BE2C (cell line): Measurements from ENCODE around the gene NLGN2.
A peak's percentile ranks its signal among the peaks of the same experiment; 100 is the strongest.

Experiments used
- DNase-seq: peaks from one replicate; pipeline ENCODE4 v3.0.0-alpha.2; 2020
- H3K27me3 ChIP-seq: fragments of 250-450 bp; sonication (Bioruptor Pico); 2 replicates; pipeline ENCODE4 v1.5.1; 2020; ENCODE audit warnings: mild to moderate bottlenecking
- H3K36me3 ChIP-seq: fragments of 250-450 bp; sonication (Bioruptor Pico); 2 replicates; pipeline ENCODE4 v1.5.1; 2020; ENCODE audit warnings: mild to moderate bottlenecking
- H3K4me1 ChIP-seq: fragments of 250-450 bp; sonication (Bioruptor Pico); 2 replicates; pipeline ENCODE4 v1.5.1; 2020
- H3K4me3 ChIP-seq: 2 replicates; pipeline ENCODE4 v1.5.1; 2011; ENCODE audit warnings: low read depth, low read length
- H3K9me3 ChIP-seq: fragments of 250-450 bp; sonication (Bioruptor Pico); 2 replicates; pipeline ENCODE4 v1.5.1; 2020
- CTCF ChIP-seq: IDR thresholded peaks from 2 replicates; pipeline ENCODE4 v1.5.1; 2012; ENCODE audit warnings: mild to moderate bottlenecking, low read depth, low read length

The NLGN2 gene

GRCh38 chr17:7445619-7445968 is 37.9 kb downstream of the NLGN2 start:
- Histone ChIP-seq H3K4me3 (peak overlapping the region; percentile 42), H3K9me3 (no peaks in the 10 kb centered on the region), H3K27me3 (peaks cover 3% of the 10 kb centered on the region; the same call in 1 of the 2 replicates), H3K36me3 (no peaks in the 10 kb centered on the region), H3K4me1 (no peaks in the 10 kb centered on the region)
- no peak for TF ChIP-seq CTCF
- DNase-seq: peak; percentile 28

GRCh38 chr17:7448461-7448860 is 40.8 kb downstream of the NLGN2 start:
- no peaks in the 10 kb centered on the region for H3K4me1 ChIP-seq
- TF ChIP-seq CTCF: no peak
- no peaks in the 10 kb centered on the region for H3K36me3 ChIP-seq
- H3K4me3 ChIP-seq: no peak overlapping the region
- peaks cover 3% of the 10 kb centered on the region; the same call in 1 of the 2 replicates for H3K27me3 ChIP-seq
- no peak for DNase-seq
- no peaks in the 10 kb centered on the region for H3K9me3 ChIP-seq

GRCh38 chr17:7459961-7460545 is 52.4 kb downstream of the NLGN2 start:
- Histone ChIP-seq H3K4me3 (no peak overlapping the region), H3K9me3 (no peaks in the 10 kb centered on the region), H3K27me3 (no peaks in the 10 kb centered on the region), H3K36me3 (no peaks in the 10 kb centered on the region), H3K4me1 (no peaks in the 10 kb centered on the region)
- TF ChIP-seq CTCF: no peak
- DNase-seq: no peak

GRCh38 chr17:7460850-7461660 is 53.4 kb downstream of the NLGN2 start:
- TF ChIP-seq CTCF: no peak
- Histone ChIP-seq H3K9me3 (no peaks in the 10 kb centered on the region), H3K27me3 (no peaks in the 10 kb centered on the region), H3K4me3 (no peak overlapping the region), H3K4me1 (no peaks in the 10 kb centered on the region), H3K36me3 (no peaks in the 10 kb centered on the region)
- DNase-seq: no peak

- no peak for TF ChIP-seq CTCF
- no peak for DNase-seq
Observed at GRCh38 chr17:7462474-7463371, 55.1 kb downstream of the NLGN2 start.

More at GRCh38 chr17:7462474-7463371, 55.1 kb downstream of the NLGN2 start:
- Histone ChIP-seq H3K4me1 (no peaks in the 10 kb centered on the region), H3K9me3 (no peaks in the 10 kb centered on the region), H3K27me3 (no peaks in the 10 kb centered on the region), H3K4me3 (no peak overlapping the region), H3K36me3 (no peaks in the 10 kb centered on the region)
